Measurements from ENCODE around the gene MEF2D.

GRCh38 chr1:156490401-156491032, 10.1 kb downstream of the MEF2D start:
- TF ChIP-seq, protein P1, sequence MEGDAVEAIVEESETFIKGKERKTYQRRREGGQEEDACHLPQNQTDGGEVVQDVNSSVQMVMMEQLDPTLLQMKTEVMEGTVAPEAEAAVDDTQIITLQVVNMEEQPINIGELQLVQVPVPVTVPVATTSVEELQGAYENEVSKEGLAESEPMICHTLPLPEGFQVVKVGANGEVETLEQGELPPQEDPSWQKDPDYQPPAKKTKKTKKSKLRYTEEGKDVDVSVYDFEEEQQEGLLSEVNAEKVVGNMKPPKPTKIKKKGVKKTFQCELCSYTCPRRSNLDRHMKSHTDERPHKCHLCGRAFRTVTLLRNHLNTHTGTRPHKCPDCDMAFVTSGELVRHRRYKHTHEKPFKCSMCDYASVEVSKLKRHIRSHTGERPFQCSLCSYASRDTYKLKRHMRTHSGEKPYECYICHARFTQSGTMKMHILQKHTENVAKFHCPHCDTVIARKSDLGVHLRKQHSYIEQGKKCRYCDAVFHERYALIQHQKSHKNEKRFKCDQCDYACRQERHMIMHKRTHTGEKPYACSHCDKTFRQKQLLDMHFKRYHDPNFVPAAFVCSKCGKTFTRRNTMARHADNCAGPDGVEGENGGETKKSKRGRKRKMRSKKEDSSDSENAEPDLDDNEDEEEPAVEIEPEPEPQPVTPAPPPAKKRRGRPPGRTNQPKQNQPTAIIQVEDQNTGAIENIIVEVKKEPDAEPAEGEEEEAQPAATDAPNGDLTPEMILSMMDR (IDR thresholded peaks at IDR 0.05; ENCODE audit: low read depth, low read length, poor library complexity, severe bottlenecking): no peak
- TF ChIP-seq EZH2phosphoT487 (IDR thresholded peaks at IDR 0.05; ENCODE audit: borderline replicate concordance, low read length): no peak

All from DOHH2 (cell line).